Ishikawa (cell line): ENCODE measurements around the gene PRDM10.

Experiments
- EP300 ChIP-seq: IDR thresholded peaks from 2 replicates; pipeline ENCODE4 v1.6.1; 2012; ENCODE audit warnings: borderline replicate concordance
- MAX ChIP-seq: IDR thresholded peaks from 2 replicates; pipeline ENCODE4 v1.6.1; 2012
- TEAD4 ChIP-seq: IDR thresholded peaks from 2 replicates; pipeline ENCODE4 v1.6.1; 2012
- ZBTB7A ChIP-seq: IDR thresholded peaks from 2 replicates; pipeline ENCODE4 v1.6.1; 2012; ENCODE audit warnings: low read depth
- TF ChIP-seq, protein P1 (sequence below): IDR thresholded peaks from 2 replicates; pipeline ENCODE4 v1.6.1; 2012; ENCODE audit warnings: low read depth, mild to moderate bottlenecking

- no peak for TF ChIP-seq TEAD4
- TF ChIP-seq MAX: no peak
- TF ChIP-seq, protein P1, sequence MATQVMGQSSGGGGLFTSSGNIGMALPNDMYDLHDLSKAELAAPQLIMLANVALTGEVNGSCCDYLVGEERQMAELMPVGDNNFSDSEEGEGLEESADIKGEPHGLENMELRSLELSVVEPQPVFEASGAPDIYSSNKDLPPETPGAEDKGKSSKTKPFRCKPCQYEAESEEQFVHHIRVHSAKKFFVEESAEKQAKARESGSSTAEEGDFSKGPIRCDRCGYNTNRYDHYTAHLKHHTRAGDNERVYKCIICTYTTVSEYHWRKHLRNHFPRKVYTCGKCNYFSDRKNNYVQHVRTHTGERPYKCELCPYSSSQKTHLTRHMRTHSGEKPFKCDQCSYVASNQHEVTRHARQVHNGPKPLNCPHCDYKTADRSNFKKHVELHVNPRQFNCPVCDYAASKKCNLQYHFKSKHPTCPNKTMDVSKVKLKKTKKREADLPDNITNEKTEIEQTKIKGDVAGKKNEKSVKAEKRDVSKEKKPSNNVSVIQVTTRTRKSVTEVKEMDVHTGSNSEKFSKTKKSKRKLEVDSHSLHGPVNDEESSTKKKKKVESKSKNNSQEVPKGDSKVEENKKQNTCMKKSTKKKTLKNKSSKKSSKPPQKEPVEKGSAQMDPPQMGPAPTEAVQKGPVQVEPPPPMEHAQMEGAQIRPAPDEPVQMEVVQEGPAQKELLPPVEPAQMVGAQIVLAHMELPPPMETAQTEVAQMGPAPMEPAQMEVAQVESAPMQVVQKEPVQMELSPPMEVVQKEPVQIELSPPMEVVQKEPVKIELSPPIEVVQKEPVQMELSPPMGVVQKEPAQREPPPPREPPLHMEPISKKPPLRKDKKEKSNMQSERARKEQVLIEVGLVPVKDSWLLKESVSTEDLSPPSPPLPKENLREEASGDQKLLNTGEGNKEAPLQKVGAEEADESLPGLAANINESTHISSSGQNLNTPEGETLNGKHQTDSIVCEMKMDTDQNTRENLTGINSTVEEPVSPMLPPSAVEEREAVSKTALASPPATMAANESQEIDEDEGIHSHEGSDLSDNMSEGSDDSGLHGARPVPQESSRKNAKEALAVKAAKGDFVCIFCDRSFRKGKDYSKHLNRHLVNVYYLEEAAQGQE: no peak
- no peak for TF ChIP-seq EP300
- no peak for TF ChIP-seq ZBTB7A
These were observed 70.1 kb downstream of the PRDM10 start for GRCh38 chr11:129932381-129933067.
